Subcutaneous adipose tissue (tissue), 4 donors: ENCODE results near the gene MS4A13. TPM values are rescaled to one million over a fixed set of nuclear protein-coding genes. Genes with fewer than 3 reads are reported as not detected.

Experiments used
- CTCF ChIP-seq: fragments of 450-650 bp; IDR thresholded peaks from one replicate; pipeline ENCODE4 v1.5.1; 2016; ENCODE audit warnings: low read depth, mild to moderate bottlenecking, control low read depth, antibody characterized with exemption, moderate library complexity
- total RNA-seq, 4 donors: library from RNA; depleted of rRNA; stranded (reverse); fragments of >200 nt; gene quantifications; one replicate each; pipeline ENCODE4 v1.1.0, GENCODE V29; 2016

The MS4A13 gene
- total RNA-seq, 4 donors from 2014 or later: not detected

GRCh38 chr11:60563553-60564235, 48.5 kb downstream of the MS4A13 start:
- no peak for TF ChIP-seq CTCF

GRCh38 chr11:60566776-60567175, 51.6 kb downstream of the MS4A13 start:
- no peak for TF ChIP-seq CTCF

GRCh38 chr11:60570970-60571369, 55.8 kb downstream of the MS4A13 start:
- TF ChIP-seq CTCF: no peak

GRCh38 chr11:60589611-60590010, 74.4 kb downstream of the MS4A13 start:
- TF ChIP-seq CTCF: no peak

Other genes starting within 250 kb of the MS4A13 start
- gene MS4A4A, start 234.7 kb upstream of the MS4A13 start, total RNA-seq: 100 to 1,000 TPM in 3 of 4 donors, 10 to 100 TPM in 1; 46.7 to 372 (median 159) TPM
- gene MS4A6E, start 188.1 kb upstream of the MS4A13 start, total RNA-seq: 100 to 1,000 TPM in 1 of 4 donors, 1 to 10 TPM in 3; 2.1 to 144 (median 3.4) TPM
- 100 to 1,000 TPM in 3 of 4 donors, 10 to 100 TPM in 1; 47.3 to 458 (median 133) TPM for gene MS4A7, start 136.9 kb upstream of the MS4A13 start, total RNA-seq
- 10 to 100 TPM in 3 of 4 donors, 1 to 10 TPM in 1; 1.7 to 32.3 (median 13.0) TPM for gene MS4A14, start 118.9 kb upstream of the MS4A13 start, total RNA-seq
- gene MS4A5, start 85.8 kb upstream of the MS4A13 start, total RNA-seq: not detected
- 1 to 10 TPM in 1 of 4 donors, under 1 TPM in 2, not detected in 1; 0.17 to 2.4 (median 0.33) TPM for gene MS4A1, start 59.5 kb upstream of the MS4A13 start, total RNA-seq
- gene MS4A12, start 22.6 kb upstream of the MS4A13 start, total RNA-seq: not detected
- not detected for gene MS4A8, start 184.2 kb downstream of the MS4A13 start, total RNA-seq
- gene MS4A18, start 209.3 kb downstream of the MS4A13 start, total RNA-seq: not detected
- gene MS4A15, start 241.5 kb downstream of the MS4A13 start, total RNA-seq: not detected